PC-9 (cell line): ENCODE measurements around the gene SREBF2. TPM values are rescaled to one million over a fixed set of nuclear protein-coding genes. Genes with fewer than 3 reads are reported as not detected.

ENCODE experiments used
- BruUV-seq: library from RNA; stranded (reverse); fragments of 400-500 nt; replicated peaks from 2 replicates; lab custom pipeline; 2021; lab: Mats Ljungman, UMichigan
- CTCF ChIA-PET: fragments of 300-600 bp; sonication (Branson Sonifier 250); formaldehyde crosslinking; loops from one replicate; lab custom pipeline; 2022; ENCODE audit warnings: antibody characterized with exemption; lab: Charles Lee
- POLR2A ChIA-PET: fragments of 300-600 bp; sonication (Branson Sonifier 250); formaldehyde crosslinking; loops from one replicate; lab custom pipeline; 2022; ENCODE audit warnings: antibody characterized with exemption; ENCODE audit not compliant: unreplicated experiment; lab: Charles Lee
- DNase-seq, 2 experiments: peaks; one replicate each; pipeline versions ENCODE4 v3.0.0 to v3.0.0-alpha.2; 2015 to 2022; ENCODE audit warnings: mixed read lengths in 1 of 2
- H2AFZ ChIP-seq: fragments of 200-600 bp; sonication (generic); 2 replicates; pipeline ENCODE4 v1.8.1; 2017; ENCODE audit warnings: antibody characterized with exemption
- H3F3A ChIP-seq: fragments of 200-600 bp; sonication (generic); 2 replicates; pipeline ENCODE4 v1.8.1; 2017; ENCODE audit warnings: antibody characterized with exemption, mild to moderate bottlenecking, low read depth; ENCODE audit not compliant: insufficient read depth
- H3K27ac ChIP-seq: fragments of 200-600 bp; sonication (generic); 2 replicates; pipeline ENCODE4 v1.6.1; 2016; ENCODE audit warnings: mixed run types
- H3K27me3 ChIP-seq: fragments of 200-600 bp; sonication (generic); 2 replicates; pipeline ENCODE4 v1.6.1; 2016; ENCODE audit warnings: low read depth, mixed run types; ENCODE audit not compliant: insufficient read depth
- H3K36me3 ChIP-seq: fragments of 200-600 bp; sonication (generic); 2 replicates; pipeline ENCODE4 v1.6.1; 2016; ENCODE audit warnings: low read depth, mixed run types
- H3K4me1 ChIP-seq: fragments of 200-600 bp; sonication (generic); replicated peaks from 2 replicates; pipeline ENCODE4 v1.6.1; 2016; ENCODE audit warnings: mixed run types; ENCODE audit not compliant: insufficient read depth
- H3K4me2 ChIP-seq: fragments of 200-600 bp; sonication (generic); 2 replicates; pipeline ENCODE4 v1.6.1; 2017; ENCODE audit warnings: mixed run types
- H3K4me3 ChIP-seq: fragments of 200-600 bp; sonication (generic); 2 replicates; pipeline ENCODE4 v1.6.1; 2016; ENCODE audit warnings: mixed run types
- H3K79me2 ChIP-seq: fragments of 200-600 bp; sonication (generic); 2 replicates; pipeline ENCODE4 v1.6.1; 2017; ENCODE audit warnings: low read depth, mixed run types
- H3K9me2 ChIP-seq: fragments of 200-600 bp; sonication (generic); 2 replicates; pipeline ENCODE4 v1.8.1; 2017; ENCODE audit warnings: mild to moderate bottlenecking; ENCODE audit not compliant: insufficient read depth
- H3K9me3 ChIP-seq: fragments of 200-600 bp; sonication (generic); 2 replicates; pipeline ENCODE4 v1.8.1; 2016; ENCODE audit warnings: low read depth; ENCODE audit not compliant: insufficient read depth
- H4K20me1 ChIP-seq: fragments of 200-600 bp; sonication (generic); 2 replicates; pipeline ENCODE4 v1.8.1; 2017; ENCODE audit not compliant: insufficient read depth
- EZH2 ChIP-seq: fragments of 200-600 bp; sonication (generic); IDR thresholded peaks from 2 replicates; pipeline ENCODE4 v1.8.0; 2017; ENCODE audit warnings: antibody characterized with exemption, low read depth
- intact Hi-C: fragments of 100-400 bp; cut with micrococcal nuclease; formaldehyde crosslinking; loops from one replicate; pipeline ENCODE4 v1.10.0; 2022; ENCODE audit not compliant: unreplicated experiment
- total RNA-seq: library from RNA; stranded (reverse); gene quantifications from 2 replicates; pipeline ENCODE4 v1.2.3, GENCODE V29; 2021
- TF ChIP-seq, protein P1 (sequence below): fragments of 200-600 bp; sonication (generic); conservative IDR thresholded peaks from 2 replicates; pipeline ENCODE4 v1.6.1; 2017; ENCODE audit warnings: mixed run types, antibody characterized with exemption, mild to moderate bottlenecking, moderate library complexity

The SREBF2 gene
- total RNA-seq, 1 experiment from 2014 or later: 196 TPM

DNA sequence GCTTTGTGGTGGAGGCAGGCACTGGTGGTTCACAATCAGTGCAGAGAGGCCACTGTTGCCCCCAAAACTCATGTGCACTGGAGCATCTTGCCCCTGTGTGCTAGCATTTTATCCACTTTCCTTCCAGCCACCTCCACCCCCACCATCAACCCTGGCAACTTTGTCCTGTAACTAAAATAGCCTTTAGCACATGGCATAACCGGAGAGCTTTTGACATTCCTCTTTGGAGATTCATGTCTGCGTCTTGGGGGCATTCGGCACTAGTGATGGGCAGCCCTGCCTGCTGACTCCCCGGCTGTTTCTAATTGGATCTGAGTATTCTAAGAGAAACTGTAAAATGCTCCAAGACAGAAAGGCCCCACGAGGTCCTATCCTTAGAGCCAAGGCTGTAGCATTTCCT is 66.2 kb downstream of the SREBF2 start:
- no peak overlapping the region for H3K27ac ChIP-seq
- H3K79me2 ChIP-seq: no peaks in the 10 kb centered on the region
- H3F3A ChIP-seq: peaks cover 11% of the 10 kb centered on the region; the same call in 1 of the 2 replicates
- no peaks in the 10 kb centered on the region for H3K27me3 ChIP-seq
- no peak overlapping the region for H3K4me3 ChIP-seq
- no peak for DNase-seq
- TF ChIP-seq, protein P1, sequence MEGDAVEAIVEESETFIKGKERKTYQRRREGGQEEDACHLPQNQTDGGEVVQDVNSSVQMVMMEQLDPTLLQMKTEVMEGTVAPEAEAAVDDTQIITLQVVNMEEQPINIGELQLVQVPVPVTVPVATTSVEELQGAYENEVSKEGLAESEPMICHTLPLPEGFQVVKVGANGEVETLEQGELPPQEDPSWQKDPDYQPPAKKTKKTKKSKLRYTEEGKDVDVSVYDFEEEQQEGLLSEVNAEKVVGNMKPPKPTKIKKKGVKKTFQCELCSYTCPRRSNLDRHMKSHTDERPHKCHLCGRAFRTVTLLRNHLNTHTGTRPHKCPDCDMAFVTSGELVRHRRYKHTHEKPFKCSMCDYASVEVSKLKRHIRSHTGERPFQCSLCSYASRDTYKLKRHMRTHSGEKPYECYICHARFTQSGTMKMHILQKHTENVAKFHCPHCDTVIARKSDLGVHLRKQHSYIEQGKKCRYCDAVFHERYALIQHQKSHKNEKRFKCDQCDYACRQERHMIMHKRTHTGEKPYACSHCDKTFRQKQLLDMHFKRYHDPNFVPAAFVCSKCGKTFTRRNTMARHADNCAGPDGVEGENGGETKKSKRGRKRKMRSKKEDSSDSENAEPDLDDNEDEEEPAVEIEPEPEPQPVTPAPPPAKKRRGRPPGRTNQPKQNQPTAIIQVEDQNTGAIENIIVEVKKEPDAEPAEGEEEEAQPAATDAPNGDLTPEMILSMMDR: no peak
- TF ChIP-seq EZH2: no peak
- H3K36me3 ChIP-seq: peaks cover 15% of the 10 kb centered on the region; the same call in 1 of the 2 replicates
- no peaks in the 10 kb centered on the region for H3K9me2 ChIP-seq
- H4K20me1 ChIP-seq: peaks cover 9% of the 10 kb centered on the region
- ChIA-PET POLR2A (no interaction called here), CTCF (no interaction called here)
- H3K9me3 ChIP-seq: no peaks in the 10 kb centered on the region
- intact Hi-C loops: no loop called here
- H2AFZ ChIP-seq: no peak overlapping the region
- H3K4me1 ChIP-seq: no peaks in the 10 kb centered on the region
- H3K4me2 ChIP-seq: no peak overlapping the region
- BruUV-seq: no TSS peak

DNA sequence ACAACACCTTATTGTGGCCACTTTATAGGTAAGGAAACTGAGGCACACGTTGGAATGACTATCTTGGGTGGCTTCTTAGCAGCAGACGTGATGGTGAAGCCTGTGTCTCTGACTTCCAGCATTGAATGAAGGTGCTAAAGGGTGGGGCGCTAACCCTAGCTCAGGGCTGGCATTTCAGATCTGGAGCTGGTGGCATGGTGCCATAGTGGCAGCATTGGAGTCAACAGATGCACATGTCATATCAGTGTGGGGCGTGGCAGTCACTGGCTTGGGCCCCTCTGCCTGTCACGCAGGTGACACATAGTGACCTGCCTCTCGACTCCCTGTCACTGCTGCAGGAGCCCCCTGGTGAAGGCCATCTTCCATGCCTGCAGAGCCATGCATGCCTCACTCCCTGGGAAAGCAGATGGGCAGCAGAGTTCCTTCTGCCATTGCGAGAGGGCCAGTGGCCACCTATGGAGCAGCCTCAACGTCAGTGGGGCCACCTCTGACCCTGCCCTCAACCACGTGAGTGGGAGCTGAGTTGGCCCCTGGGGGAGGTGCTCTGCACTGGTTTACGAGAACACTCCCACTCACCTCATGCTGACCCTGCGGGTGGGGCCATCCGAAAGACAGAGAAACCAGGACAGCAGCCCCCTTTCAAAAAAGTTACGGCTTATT is 67.2 kb downstream of the SREBF2 start:
- no peak overlapping the region for H3K27ac ChIP-seq
- H3K27me3 ChIP-seq: no peaks in the 10 kb centered on the region
- no peaks in the 10 kb centered on the region for H3K9me3 ChIP-seq
- H3K36me3 ChIP-seq: peaks cover 15% of the 10 kb centered on the region; the same call in 1 of the 2 replicates
- ChIA-PET POLR2A (no interaction called here), CTCF (no interaction called here)
- H4K20me1 ChIP-seq: peaks cover 12% of the 10 kb centered on the region
- BruUV-seq: no TSS peak
- intact Hi-C loops: no loop called here
- no peaks in the 10 kb centered on the region for H3K79me2 ChIP-seq
- H3F3A ChIP-seq: peaks cover 11% of the 10 kb centered on the region; the same call in 1 of the 2 replicates
- TF ChIP-seq, protein P1: no peak
- TF ChIP-seq EZH2: no peak
- no peak overlapping the region for H3K4me2 ChIP-seq
- no peaks in the 10 kb centered on the region for H3K4me1 ChIP-seq
- H3K9me2 ChIP-seq: no peaks in the 10 kb centered on the region
- no peak for DNase-seq
- H2AFZ ChIP-seq: no peak overlapping the region
- no peak overlapping the region for H3K4me3 ChIP-seq

DNA sequence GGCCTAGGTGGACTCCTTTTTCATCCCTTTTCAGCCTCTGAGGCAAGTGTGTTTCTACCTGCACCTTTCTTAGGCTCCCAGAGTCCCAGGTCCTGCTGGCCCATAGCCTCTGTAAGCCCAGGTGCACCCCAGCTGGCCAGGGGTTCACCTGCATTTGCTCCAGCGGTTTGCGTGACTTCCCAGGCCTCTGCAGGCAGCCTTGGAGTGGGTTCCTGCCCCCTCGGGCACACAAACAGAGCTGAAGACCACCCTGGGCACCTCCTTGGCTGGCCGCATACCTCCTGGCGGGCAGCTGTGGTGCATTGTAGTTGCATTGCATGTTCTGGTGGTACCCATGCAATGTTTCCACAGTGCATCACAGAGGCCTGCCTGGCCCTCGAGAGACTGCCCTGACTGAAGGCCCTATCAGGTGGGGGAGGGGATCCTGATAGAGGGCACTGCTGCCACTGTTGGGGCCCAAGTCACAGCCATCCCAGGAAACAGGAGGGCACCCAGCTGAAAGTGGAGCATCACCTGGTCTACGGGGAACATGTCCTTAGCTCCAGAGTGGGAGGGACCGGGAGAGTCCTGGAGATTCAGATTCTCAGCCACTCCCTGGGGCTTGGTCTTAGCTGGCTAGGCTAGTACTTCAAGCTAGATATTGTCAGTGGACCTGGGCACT is 67.9 kb downstream of the SREBF2 start:
- no peaks in the 10 kb centered on the region for H3K9me2 ChIP-seq
- no peaks in the 10 kb centered on the region for H3K79me2 ChIP-seq
- H3K4me2 ChIP-seq: no peak overlapping the region
- H3K4me3 ChIP-seq: no peak overlapping the region
- ChIA-PET POLR2A (no interaction called here), CTCF (no interaction called here)
- intact Hi-C loops: no loop called here
- no peaks in the 10 kb centered on the region for H3K9me3 ChIP-seq
- no peaks in the 10 kb centered on the region for H3K4me1 ChIP-seq
- TF ChIP-seq EZH2: no peak
- TF ChIP-seq, protein P1: no peak
- H2AFZ ChIP-seq: no peak overlapping the region
- no peak for DNase-seq
- H3K27ac ChIP-seq: no peak overlapping the region
- H3F3A ChIP-seq: peaks cover 11% of the 10 kb centered on the region; the same call in 1 of the 2 replicates
- H3K36me3 ChIP-seq: peaks cover 15% of the 10 kb centered on the region; the same call in 1 of the 2 replicates
- no TSS peak for BruUV-seq
- no peaks in the 10 kb centered on the region for H3K27me3 ChIP-seq
- peaks cover 18% of the 10 kb centered on the region for H4K20me1 ChIP-seq
